HepG2 (cell line): ENCODE data around the gene MICALL2. TPM values are rescaled to one million over a fixed set of nuclear protein-coding genes. Genes with fewer than 3 reads are reported as not detected.

Experiments used
- ATAC-seq: fragments of 200-7000 bp; cut with Tn5 transposase; 3 replicates; pipeline ENCODE4 v1.9.1; 2020; ENCODE audit warnings: mild to moderate bottlenecking, moderate library complexity
- BruUV-seq: library from RNA; stranded (reverse); fragments of 400-500 nt; replicated peaks from 2 replicates; lab custom pipeline; 2021; lab: Mats Ljungman, UMichigan
- CTCF ChIA-PET: fragments of 300-600 bp; formaldehyde crosslinking; extraction: SDS; loops from one replicate; lab custom pipeline; 2021; ENCODE audit warnings: low total read pairs, inconsistent platforms, low intra/inter-chr PET ratio; lab: Yijun Ruan, JAX
- POLR2A ChIA-PET: fragments of 350-600 bp; sonication (Branson Sonifier 250); formaldehyde crosslinking; loops from one replicate; lab custom pipeline; 2020; ENCODE audit warnings: antibody characterized with exemption, inconsistent platforms; lab: Yijun Ruan, JAX
- DNase-seq: peaks from one replicate; pipeline ENCODE4 v3.0.0-alpha.2; 2015; ENCODE audit warnings: low spot score
- FAIRE-seq: peaks from 3 replicates; lab custom pipeline; 2011; peaks lifted over from hg19 to GRCh38; lab: Jason Lieb, UNC
- H2AFZ ChIP-seq: one replicate; pipeline ENCODE4 v1.6.1; 2011; ENCODE audit warnings: low read length, inconsistent platforms
- H3K27ac ChIP-seq: fragments of 300-600 bp; 3 replicates; pipeline ENCODE4 v1.8.0; 2011; ENCODE audit warnings: mixed run types, mild to moderate bottlenecking, mixed read lengths, low read length, inconsistent platforms; ENCODE audit not compliant: insufficient read depth; ENCODE audit errors: extremely low read length
- H3K27me3 ChIP-seq, 2 experiments: fragments of 200-600 bp in 1 of 2; 2 replicates in 1 of 2; 3 replicates in 1 of 2; pipeline versions ENCODE4 v1.6.0 to v1.8.0; 2011; ENCODE audit warnings: low read length in 2 of 2, mild to moderate bottlenecking in 2 of 2, moderate library complexity in 2 of 2, inconsistent platforms in 1 of 2; ENCODE audit not compliant: insufficient read depth in 2 of 2, control insufficient read depth in 1 of 2
- H3K36me3 ChIP-seq, 2 experiments: fragments of 200-600 bp in 1 of 2; replicated peaks in 1 of 2; 2 replicates in 1 of 2; 3 replicates in 1 of 2; pipeline versions ENCODE4 v1.5.1 to v1.8.0; 2011; ENCODE audit warnings: low read length in 2 of 2, inconsistent platforms in 1 of 2; ENCODE audit not compliant: insufficient read depth in 2 of 2, control insufficient read depth in 1 of 2
- H3K4me1 ChIP-seq: 2 replicates; pipeline ENCODE4 v1.5.1; 2012; ENCODE audit warnings: low read length, inconsistent platforms; ENCODE audit not compliant: insufficient read depth
- H3K4me2 ChIP-seq: 2 replicates; pipeline ENCODE4 v1.6.0; 2011; ENCODE audit warnings: low read depth, low read length, inconsistent platforms
- H3K4me3 ChIP-seq, 3 experiments: fragments of 200-600 bp in 1 of 3; sonication (generic), shearing (Covaris generic) in 1 of 3; replicated peaks in 1 of 3; 2 replicates each; pipeline ENCODE4 v1.5.1; 2011 to 2016; ENCODE audit warnings: low read length in 3 of 3, inconsistent platforms in 2 of 3, low read depth in 2 of 3, mild to moderate bottlenecking in 2 of 3, control low read depth in 1 of 3, mixed read lengths in 1 of 3; ENCODE audit not compliant: insufficient read depth in 1 of 3
- H3K79me2 ChIP-seq: one replicate; pipeline ENCODE4 v1.6.1; 2011; ENCODE audit warnings: low read length, inconsistent platforms; ENCODE audit not compliant: insufficient read depth
- H3K9ac ChIP-seq: 2 replicates; pipeline ENCODE4 v1.6.0; 2011; ENCODE audit warnings: mild to moderate bottlenecking, low read depth, low read length, inconsistent platforms; ENCODE audit not compliant: insufficient read depth
- H3K9me3 ChIP-seq: 2 replicates; pipeline ENCODE4 v1.5.1; 2012; ENCODE audit warnings: mild to moderate bottlenecking, low read length
- H4K20me1 ChIP-seq: 2 replicates; pipeline ENCODE4 v1.6.0; 2011; ENCODE audit warnings: inconsistent platforms, mild to moderate bottlenecking, low read length, moderate library complexity; ENCODE audit not compliant: insufficient read depth
- KLF12 ChIP-seq: sonication (generic); formaldehyde crosslinking; IDR thresholded peaks from 2 replicates; pipeline ENCODE4 v1.4.0; 2020; ENCODE audit warnings: missing genetic modification reagents, borderline replicate concordance
- NR2F6 ChIP-seq, 2 experiments: IDR thresholded peaks; 2 replicates each; pipeline ENCODE4 v1.6.1; 2016; ENCODE audit warnings: antibody characterized with exemption in 1 of 2, mild to moderate bottlenecking in 1 of 2
- XBP1 ChIP-seq: sonication (generic); formaldehyde crosslinking; IDR thresholded peaks from 2 replicates; pipeline ENCODE4 v1.5.0; 2020; ENCODE audit warnings: missing genetic modification reagents
- ZBTB26 ChIP-seq: IDR thresholded peaks from 2 replicates; pipeline ENCODE4 v1.6.1; 2016; ENCODE audit warnings: missing compliant biosample characterization, missing genetic modification reagents, borderline replicate concordance
- WGBS: methylation state at CpG from one replicate; pipeline ENCODE4 v1.1.6; 2017; ENCODE audit warnings: low lambda C conversion rate; 5-methylcytosine and 5-hydroxymethylcytosine counted together
- in situ Hi-C: cut with HindIII; loops from 2 replicates; pipeline ENCODE4 v1.10.0; 2017; ENCODE audit warnings: low pct_unique_long_range_greater_than_20kb; ENCODE audit not compliant: extremely low pct_ligation_motif_present
- intact Hi-C: fragments of 100-400 bp; cut with micrococcal nuclease; formaldehyde crosslinking; loops from one replicate; pipeline ENCODE4 v1.10.0; 2022; ENCODE audit not compliant: unreplicated experiment
- polyA plus RNA-seq, 8 experiments: library from polyadenylated mRNA; depleted of rRNA in 3 of 8; stranded (reverse) in 7 of 8; unstranded in 1 of 8; fragments of >200 nt; fragmentation: Illumina TruSeq in 4 of 8; extraction: Trizol in 4 of 8; gene quantifications; 2 replicates each; pipeline versions ENCODE4 v1.2.1 to v1.2.3, GENCODE V29; 2011 to 2016; ENCODE audit warnings: low read depth in 4 of 8, missing spikeins in 1 of 8, mixed read lengths in 1 of 8; ENCODE audit not compliant: insufficient read depth in 1 of 8
- total RNA-seq, 5 experiments: library from RNA; depleted of rRNA; stranded (reverse); fragments of >200 nt; fragmentation: Illumina TruSeq; extraction: Trizol; gene quantifications; 2 replicates each; pipeline ENCODE4 v1.2.3, GENCODE V29; 2016; ENCODE audit warnings: low read depth in 1 of 5
- TF ChIP-seq, protein P1 (sequence below): sonication (generic); formaldehyde crosslinking; IDR thresholded peaks from 2 replicates; pipeline ENCODE4 v1.4.0; 2020; ENCODE audit warnings: missing genetic modification reagents
- TF ChIP-seq, protein P2 (sequence below): sonication (generic); formaldehyde crosslinking; IDR thresholded peaks from 2 replicates; pipeline ENCODE4 v1.8.0; 2022; ENCODE audit warnings: missing genetic modification reagents, low read depth, mild to moderate bottlenecking, borderline replicate concordance

Gene MICALL2
- total and polyA plus RNA-seq, 2 of the 13 experiments (the other 11 are each of a cell fraction or from before 2014, with no cell fraction given): 5.8 to 12.4 TPM

- H3K27ac ChIP-seq: no peak overlapping the region
- ATAC-seq (no peak), FAIRE-seq (no peak), DNase-seq (no peak)
- TF ChIP-seq, protein P1, sequence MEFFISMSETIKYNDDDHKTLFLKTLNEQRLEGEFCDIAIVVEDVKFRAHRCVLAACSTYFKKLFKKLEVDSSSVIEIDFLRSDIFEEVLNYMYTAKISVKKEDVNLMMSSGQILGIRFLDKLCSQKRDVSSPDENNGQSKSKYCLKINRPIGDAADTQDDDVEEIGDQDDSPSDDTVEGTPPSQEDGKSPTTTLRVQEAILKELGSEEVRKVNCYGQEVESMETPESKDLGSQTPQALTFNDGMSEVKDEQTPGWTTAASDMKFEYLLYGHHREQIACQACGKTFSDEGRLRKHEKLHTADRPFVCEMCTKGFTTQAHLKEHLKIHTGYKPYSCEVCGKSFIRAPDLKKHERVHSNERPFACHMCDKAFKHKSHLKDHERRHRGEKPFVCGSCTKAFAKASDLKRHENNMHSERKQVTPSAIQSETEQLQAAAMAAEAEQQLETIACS (CRISPR knock-in tag): no peak
- TF ChIP-seq XBP1 (CRISPR knock-in tag) (no peak), NR2F6 (IDR thresholded peaks at IDR 0.05) (no peak), NR2F6 (CRISPR knock-in tag; IDR thresholded peaks at IDR 0.05) (no peak), ZBTB26 (CRISPR knock-in tag) (no peak), KLF12 (CRISPR knock-in tag) (no peak)
- TF ChIP-seq, protein P2, sequence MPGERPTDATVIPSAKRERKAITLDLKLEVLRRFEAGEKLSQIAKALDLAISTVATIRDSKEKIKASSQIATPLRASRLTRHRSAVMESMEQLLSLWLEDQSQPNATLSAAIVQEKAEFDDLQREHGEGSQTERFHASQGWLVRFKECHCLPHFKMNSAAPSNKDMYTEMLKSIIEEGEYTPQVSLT: no peak
- H3K27me3 ChIP-seq: peaks cover 11 to 43% of the 10 kb centered on the region in 2 experiments; a peak in 4 of 5 replicates
- peaks cover 21% of the 10 kb centered on the region for H3K4me1 ChIP-seq
- H3K9me3 ChIP-seq: no peaks in the 10 kb centered on the region
- H4K20me1 ChIP-seq: no peaks in the 10 kb centered on the region
- H3K79me2 ChIP-seq: no peaks in the 10 kb centered on the region
- intact Hi-C loops (no loop called here), in situ Hi-C loops (no loop called here)
- no peaks in the 10 kb centered on the region for H3K36me3 ChIP-seq
- H3K4me3 ChIP-seq: no peak overlapping the region
- 22% methylated on average over 10 of the region's 12 CpGs for WGBS
- no TSS peak for BruUV-seq
- POLR2A ChIA-PET: no interaction called here
- H3K4me2 ChIP-seq: no peak overlapping the region
- H3K9ac ChIP-seq: no peak overlapping the region
- no peak overlapping the region for H2AFZ ChIP-seq
- CTCF ChIA-PET: no interaction called here
Observed at GRCh38 chr7:1424041-1424440, 35.2 kb downstream of the MICALL2 start.
